Erythroblast (primary cell): ENCODE measurements around the gene RNF121.

Experiments
- GATA1 ChIP-seq: IDR thresholded peaks from 2 replicates; pipeline ENCODE4 v1.6.1; 2011; ENCODE audit warnings: low read depth, mild to moderate bottlenecking, control low read depth, low read length, moderate library complexity
- POLR2A ChIP-seq: IDR thresholded peaks from 2 replicates; pipeline ENCODE4 v1.6.1; 2011; ENCODE audit warnings: mild to moderate bottlenecking, low read length

- no peak for TF ChIP-seq POLR2A
- TF ChIP-seq GATA1, result no peak
Measured at GRCh38 chr11:72030472-72031045, 101.7 kb downstream of the RNF121 start.
